ENCODE measurements around the gene CYP19A1.

- no peak for TF ChIP-seq CTCF (IDR thresholded peaks at IDR 0.05 in 2 of 3, conservative IDR thresholded peaks at IDR 0.05 in 1 of 3; ENCODE audit: borderline replicate concordance in 1 of 3, insufficient read depth in 1 of 3, low read depth in 2 of 3, low read length in 2 of 3)
- TF ChIP-seq MAX (IDR thresholded peaks at IDR 0.05), result no peak
- no peak for TF ChIP-seq EZH2 (IDR thresholded peaks at IDR 0.05)
- TF ChIP-seq POLR2AphosphoS5 (IDR thresholded peaks at IDR 0.05; ENCODE audit: low read depth, low read length), result no peak
- TF ChIP-seq CEBPB (IDR thresholded peaks at IDR 0.05; ENCODE audit: low read depth), result no peak
- no peak for TF ChIP-seq POLR2A (IDR thresholded peaks at IDR 0.05; ENCODE audit: borderline replicate concordance, extremely low read depth, insufficient read depth, insufficient read length)
- no peak for TF ChIP-seq CBX3 (IDR thresholded peaks at IDR 0.05; ENCODE audit: low read depth)
- TF ChIP-seq ZNF274 (IDR thresholded peaks at IDR 0.05; ENCODE audit: low read depth, low read length), result no peak
- no peak for TF ChIP-seq SP1 (IDR thresholded peaks at IDR 0.05; ENCODE audit: low read depth)
- TF ChIP-seq EGR1 (IDR thresholded peaks at IDR 0.05; ENCODE audit: low read depth), result no peak
- TF ChIP-seq JUND (IDR thresholded peaks at IDR 0.05), result no peak
Measured at GRCh38 chr15:51266656-51267050, 71.7 kb downstream of the CYP19A1 start.
